GM12801 (cell line): ENCODE data around the gene SFTPD.

Experiments
- TF ChIP-seq, protein P1 (sequence below): IDR thresholded peaks from one replicate; pipeline ENCODE4 v1.5.1; 2011; ENCODE audit warnings: control low read depth; ENCODE audit not compliant: insufficient read length; ENCODE audit errors: extremely low read depth

SFTPD gene

GRCh38 chr10:79905322-79906314 is 43.3 kb downstream of the SFTPD start:
- TF ChIP-seq, protein P1, sequence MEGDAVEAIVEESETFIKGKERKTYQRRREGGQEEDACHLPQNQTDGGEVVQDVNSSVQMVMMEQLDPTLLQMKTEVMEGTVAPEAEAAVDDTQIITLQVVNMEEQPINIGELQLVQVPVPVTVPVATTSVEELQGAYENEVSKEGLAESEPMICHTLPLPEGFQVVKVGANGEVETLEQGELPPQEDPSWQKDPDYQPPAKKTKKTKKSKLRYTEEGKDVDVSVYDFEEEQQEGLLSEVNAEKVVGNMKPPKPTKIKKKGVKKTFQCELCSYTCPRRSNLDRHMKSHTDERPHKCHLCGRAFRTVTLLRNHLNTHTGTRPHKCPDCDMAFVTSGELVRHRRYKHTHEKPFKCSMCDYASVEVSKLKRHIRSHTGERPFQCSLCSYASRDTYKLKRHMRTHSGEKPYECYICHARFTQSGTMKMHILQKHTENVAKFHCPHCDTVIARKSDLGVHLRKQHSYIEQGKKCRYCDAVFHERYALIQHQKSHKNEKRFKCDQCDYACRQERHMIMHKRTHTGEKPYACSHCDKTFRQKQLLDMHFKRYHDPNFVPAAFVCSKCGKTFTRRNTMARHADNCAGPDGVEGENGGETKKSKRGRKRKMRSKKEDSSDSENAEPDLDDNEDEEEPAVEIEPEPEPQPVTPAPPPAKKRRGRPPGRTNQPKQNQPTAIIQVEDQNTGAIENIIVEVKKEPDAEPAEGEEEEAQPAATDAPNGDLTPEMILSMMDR: no peak

DNA sequence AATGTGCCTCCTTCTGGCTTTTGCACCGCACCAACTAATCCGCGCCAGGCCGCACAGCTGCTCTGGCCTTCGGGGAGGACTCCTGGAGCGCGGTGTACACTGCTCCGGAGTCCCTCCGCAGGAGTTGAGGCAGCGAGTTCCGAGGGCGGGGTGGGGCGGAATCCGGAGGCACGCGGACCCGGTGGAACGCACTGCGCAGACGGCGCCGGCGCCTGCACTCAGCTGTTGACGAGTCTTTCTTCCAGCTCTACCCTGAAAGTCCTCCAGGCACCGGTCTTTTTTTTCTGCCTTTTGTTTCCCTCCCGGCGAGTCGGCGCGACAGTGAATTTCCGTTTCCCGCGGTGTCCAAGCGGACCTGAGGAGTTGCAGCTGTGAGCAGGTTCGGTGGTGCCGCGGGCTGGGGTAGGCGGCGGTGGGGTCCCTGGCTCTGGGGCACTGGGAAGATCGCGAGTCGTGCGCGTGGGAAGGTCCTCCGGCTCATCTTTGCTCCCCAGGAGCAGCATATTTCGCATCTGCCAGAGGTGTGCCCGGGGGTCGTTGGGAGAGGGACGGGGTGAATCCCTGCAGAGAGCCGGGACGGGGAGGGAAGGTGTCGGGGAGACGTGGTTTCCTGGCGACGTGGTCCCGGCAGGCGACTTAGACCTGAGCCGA is 44.1 kb downstream of the SFTPD start:
- TF ChIP-seq, protein P1: no peak

DNA sequence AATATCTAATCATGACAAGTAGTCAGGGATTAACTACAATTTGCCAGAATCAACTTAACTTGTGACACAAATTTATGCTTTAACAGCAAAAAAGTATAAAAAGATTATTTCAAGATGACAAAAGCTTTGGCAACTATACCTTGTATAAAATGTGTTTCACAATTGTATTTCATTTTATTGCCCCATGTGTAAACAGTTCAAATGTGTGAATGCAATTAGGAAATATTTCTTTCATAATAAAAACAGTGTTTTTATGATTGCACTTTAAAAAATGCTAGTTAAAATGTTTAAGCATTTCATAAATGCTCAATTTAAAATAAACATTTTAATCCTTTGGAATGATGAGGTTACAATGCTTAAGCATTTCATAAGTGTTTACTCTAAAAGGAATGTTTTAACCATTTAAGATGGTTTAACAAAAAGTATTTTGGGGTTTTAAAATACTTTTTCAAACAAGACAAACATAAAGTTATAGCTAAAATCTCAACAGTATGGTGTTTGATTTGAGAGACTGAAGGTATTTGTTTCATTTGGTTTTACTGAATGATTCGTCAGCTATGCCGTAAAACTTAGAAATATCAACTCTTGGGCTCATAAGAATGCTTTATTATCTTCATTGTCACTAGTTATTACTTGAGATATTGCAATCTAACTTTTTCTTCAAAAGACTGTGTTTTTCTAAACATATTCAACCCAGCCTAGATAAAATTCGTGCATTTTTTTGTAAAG is 50.1 kb downstream of the SFTPD start:
- TF ChIP-seq, protein P1: no peak

DNA sequence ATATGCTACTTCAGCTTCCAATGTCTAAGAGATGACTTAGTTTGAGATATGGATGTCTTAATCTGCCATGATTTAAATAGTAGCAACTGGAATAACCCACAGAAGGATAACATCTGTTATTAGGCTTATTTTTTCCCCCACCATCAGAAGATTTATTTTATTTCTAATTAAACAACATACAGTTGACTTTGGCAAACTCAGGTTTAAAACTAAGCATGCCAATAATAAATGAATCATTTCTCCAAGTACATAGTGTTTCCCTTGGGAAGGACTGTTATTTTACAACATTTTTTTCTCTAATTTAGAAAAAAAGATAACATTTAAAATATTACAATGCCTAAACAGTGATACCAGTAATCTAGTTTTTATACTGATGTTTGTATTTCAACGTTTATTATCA is 58.4 kb downstream of the SFTPD start:
- TF ChIP-seq, protein P1: no peak
